GM12872 (cell line): ENCODE data around the gene POLR1G.

Experiments used
- CTCF ChIP-seq: IDR thresholded peaks from 3 replicates; pipeline ENCODE4 v1.5.1; 2011; ENCODE audit warnings: low read depth, mild to moderate bottlenecking, low read length, moderate library complexity; ENCODE audit not compliant: insufficient read depth

The POLR1G gene

GRCh38 chr19:45385392-45386221, 20.8 kb upstream of the POLR1G start:
- no peak for TF ChIP-seq CTCF

GRCh38 chr19:45391346-45391745, 15.1 kb upstream of the POLR1G start:
- no peak for TF ChIP-seq CTCF

GRCh38 chr19:45391871-45392665, 14.4 kb upstream of the POLR1G start:
- TF ChIP-seq CTCF = no peak

GRCh38 chr19:45395821-45396617, 10.4 kb upstream of the POLR1G start:
- TF ChIP-seq CTCF = no peak

- TF ChIP-seq CTCF = no peak
Measured at GRCh38 chr19:45400192-45400591, 6.3 kb upstream of the POLR1G start.

GRCh38 chr19:45401815-45402214, 4.6 kb upstream of the POLR1G start:
- TF ChIP-seq CTCF = no peak

GRCh38 chr19:45402298-45403061, 4.0 kb upstream of the POLR1G start:
- TF ChIP-seq CTCF = peak; percentile 50; the same call in 2 of the 3 replicates
